ENCODE results near the gene KCNG4.

KCNG4 gene, protein sequence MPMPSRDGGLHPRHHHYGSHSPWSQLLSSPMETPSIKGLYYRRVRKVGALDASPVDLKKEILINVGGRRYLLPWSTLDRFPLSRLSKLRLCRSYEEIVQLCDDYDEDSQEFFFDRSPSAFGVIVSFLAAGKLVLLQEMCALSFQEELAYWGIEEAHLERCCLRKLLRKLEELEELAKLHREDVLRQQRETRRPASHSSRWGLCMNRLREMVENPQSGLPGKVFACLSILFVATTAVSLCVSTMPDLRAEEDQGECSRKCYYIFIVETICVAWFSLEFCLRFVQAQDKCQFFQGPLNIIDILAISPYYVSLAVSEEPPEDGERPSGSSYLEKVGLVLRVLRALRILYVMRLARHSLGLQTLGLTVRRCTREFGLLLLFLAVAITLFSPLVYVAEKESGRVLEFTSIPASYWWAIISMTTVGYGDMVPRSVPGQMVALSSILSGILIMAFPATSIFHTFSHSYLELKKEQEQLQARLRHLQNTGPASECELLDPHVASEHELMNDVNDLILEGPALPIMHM

DNA sequence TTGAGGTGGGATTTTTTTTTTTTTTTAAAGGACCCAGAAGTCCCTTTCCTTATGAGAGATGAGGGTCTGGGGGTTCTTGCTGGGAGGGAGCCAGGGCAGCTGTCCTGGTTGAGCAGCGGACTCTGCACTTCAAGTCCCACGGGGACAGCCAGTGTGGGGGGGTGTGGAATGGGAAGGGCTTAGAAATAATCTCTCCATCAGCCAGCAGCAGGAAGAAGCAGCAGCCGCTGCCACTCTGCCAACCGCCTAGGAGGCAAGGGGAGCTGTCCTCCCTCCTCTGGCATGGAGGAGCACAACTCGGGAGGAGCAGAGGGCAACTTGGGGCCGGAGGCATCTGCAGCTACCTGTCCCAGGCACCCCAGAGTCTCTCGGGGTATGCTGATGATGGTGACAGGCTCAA, at the start of gene KCNG4:
Gene KCNG4 (minus strand): TSS at position 104 of the 400 bp plus-strand sequence. CDS start 2,527 bp downstream, outside the sequence.
- no peak within 1 kb of the TSS for H3K4me3 ChIP-seq (ENCODE audit: low read depth, low read length)

DNA sequence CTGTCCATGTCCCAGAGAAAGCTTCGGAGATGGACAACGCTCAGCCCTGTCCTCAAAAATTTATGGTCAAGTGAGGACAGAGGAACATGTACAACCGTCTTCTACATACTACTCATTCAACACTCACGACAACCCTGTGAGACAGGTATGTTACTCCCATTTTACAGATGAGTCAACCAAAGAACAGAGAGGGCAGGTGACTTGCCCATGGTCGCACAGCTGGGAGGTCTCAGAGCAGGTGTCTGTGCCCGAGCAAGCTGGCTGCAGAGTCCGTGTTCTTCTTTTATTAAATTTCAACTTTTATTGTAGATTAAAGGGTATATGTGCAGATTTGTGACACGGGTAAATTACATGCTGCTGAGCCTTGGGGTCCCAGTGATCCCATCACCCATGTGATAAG, 49.1 kb upstream of the KCNG4 start:
- H3K4me3 ChIP-seq (ENCODE audit: low read depth, low read length): no peak overlapping the region

DNA sequence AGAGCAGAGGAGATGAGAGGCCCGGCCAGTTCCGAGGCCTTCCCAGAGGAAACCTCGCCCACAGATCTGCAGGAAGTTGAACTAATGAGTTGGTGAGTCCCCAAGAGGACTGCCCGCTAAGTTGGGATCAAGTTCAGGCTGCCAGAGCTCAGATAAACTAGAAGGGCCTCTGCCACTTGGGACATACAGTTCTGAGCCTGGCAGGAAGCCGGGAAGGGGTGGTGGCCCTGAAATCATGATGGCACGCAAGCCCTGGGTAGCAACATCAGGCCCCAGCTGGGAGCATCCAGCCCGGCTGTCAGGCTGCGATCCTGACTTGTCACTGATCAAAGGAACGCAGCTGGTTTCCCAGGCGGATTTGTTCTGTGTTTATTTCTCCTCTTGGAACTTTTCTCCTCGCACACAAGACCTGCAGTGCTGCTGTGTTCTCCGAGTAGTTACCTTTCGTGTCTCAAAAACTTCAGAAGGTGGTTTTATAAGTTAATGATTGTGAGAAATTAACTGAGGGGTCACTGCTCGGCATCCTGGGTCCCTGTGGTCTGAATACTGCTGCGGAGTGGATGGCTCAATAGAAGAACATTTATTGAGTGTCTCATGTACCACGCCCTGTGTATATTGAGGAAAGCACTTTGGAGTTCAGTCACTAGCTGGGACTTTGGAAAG, 46.9 kb upstream of the KCNG4 start:
- no peak overlapping the region for H3K4me3 ChIP-seq (ENCODE audit: low read depth, low read length)

DNA sequence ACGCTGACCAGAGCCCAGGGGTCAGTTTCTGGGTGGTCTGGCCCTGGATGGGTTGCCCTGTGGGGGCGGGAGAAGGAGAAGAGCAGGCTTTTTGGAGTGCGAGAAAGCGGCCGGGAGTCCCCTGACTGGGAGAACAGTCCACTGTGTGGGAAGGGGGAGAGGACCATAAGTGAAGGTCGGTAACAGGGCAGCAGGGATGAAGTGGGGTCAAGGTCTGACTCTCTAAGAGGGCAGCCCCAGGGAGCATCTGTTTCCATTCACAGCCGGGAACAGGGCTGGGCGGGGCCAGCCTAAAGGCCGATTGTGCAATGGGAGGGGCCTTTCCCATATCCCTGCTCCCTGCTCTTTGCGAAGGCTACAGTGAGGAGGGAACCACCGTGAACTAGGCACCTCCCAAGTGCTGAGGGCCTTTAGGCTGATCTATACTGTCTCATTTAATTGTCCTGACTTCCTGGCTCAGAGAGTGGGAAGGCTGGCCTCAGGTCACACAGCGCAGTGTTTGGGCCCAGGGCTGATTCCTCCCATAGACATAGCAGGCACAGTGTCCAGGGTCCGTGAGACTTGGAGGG, 44.4 kb upstream of the KCNG4 start:
- H3K4me3 ChIP-seq (ENCODE audit: low read depth, low read length): no peak overlapping the region

DNA sequence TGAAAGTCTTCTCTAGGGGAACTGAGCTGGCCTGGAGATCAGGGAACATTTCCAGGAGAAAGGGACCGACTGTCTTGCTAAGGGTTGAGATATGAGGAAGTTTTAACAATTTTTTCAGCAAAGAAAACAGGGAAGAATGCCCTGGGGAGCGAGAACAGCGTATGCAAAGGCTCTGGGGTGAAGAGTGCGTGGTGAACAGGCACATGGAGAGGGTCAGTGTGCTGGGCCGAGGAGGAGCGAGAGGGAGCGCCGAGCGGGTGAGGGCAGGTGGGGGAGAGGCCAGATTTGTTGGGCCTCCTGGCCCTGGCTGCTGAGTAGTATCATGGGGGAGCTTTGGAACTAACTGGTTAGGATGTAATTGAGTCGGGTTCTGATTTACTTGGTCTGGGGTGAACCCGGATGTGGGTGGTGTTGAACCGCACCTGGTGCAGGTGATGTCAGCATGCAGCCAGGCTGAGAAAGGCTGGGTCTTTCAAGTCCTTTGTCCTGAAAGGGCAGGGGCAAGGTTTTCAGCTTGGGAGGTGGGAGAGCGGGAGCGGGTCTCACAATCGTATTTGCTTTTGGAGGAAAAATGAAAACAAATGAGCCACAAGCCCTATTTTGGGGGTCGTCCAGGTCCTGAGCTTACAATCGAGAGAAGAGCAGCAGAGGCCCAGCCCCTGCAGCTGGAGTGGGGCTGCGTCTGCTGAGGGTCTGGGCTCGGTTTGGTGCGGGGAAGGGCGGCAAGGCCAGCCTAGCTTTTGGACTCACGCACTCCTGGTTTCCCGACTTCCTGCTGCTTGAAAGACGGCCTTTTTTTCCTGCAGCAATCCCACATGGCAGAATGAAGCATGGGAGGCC, 43.7 kb upstream of the KCNG4 start:
- H3K4me3 ChIP-seq (ENCODE audit: low read depth, low read length): no peak overlapping the region

DNA sequence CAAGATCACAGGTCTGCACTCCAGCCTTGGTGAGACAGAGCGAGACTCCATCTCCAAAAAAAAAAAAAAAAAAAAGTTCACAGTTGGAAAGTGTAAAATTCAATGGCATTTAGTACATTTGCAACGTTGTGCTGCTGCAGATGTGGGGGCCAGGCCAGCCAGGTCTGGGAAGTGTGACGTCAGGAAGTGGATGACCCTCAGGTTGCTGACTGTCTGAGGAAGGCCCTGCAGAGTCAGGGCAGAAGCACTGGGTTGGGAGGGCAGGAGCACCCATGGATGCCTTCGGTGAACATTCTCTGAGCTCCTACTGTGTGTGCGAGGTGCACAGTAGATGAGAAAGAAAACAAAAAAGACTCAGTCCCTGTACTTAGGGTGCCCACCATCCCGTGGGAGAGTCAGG, 42.7 kb upstream of the KCNG4 start:
- H3K4me3 ChIP-seq (ENCODE audit: low read depth, low read length): no peak overlapping the region

DNA sequence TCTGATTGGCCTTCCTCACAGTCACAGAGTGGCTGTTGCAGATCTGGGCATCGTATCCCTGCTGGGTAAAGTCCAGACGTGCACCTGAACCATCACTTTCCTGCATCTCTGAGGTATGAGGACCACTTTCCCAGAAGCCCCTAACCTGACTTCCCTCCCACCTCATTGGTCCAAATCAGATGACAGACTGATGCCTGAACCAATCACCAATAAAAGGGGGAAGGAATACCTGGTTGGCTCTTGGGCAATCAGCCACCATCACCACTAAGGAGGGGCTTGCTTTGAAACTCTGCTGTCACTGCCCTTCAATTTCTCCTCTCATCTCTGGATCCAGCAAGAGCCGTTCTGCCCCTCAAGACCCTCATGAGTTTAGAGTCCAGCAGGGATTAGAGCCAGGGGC, 41.3 kb upstream of the KCNG4 start:
- H3K4me3 ChIP-seq (ENCODE audit: low read depth, low read length): no peak overlapping the region

DNA sequence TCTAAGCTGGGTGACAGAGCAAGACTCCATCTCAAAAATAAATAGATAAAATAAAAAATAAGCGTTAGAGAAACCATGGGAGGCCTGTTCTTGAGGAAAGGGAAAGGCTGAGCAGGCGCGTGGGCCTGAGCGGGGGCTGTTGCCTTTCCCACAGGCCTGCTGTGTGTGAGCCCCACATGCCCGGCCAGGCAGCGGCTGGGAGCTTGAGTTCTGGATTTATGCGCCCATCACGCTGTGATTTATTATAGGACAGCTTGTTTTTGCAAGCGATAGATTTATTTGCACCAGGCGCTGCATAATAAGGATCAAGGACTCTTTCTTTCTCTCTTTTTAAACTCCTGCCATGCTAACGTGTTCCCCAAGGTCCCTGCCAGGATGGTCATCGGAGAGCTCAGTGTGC, 40.1 kb upstream of the KCNG4 start:
- H3K4me3 ChIP-seq (ENCODE audit: low read depth, low read length): no peak overlapping the region

DNA sequence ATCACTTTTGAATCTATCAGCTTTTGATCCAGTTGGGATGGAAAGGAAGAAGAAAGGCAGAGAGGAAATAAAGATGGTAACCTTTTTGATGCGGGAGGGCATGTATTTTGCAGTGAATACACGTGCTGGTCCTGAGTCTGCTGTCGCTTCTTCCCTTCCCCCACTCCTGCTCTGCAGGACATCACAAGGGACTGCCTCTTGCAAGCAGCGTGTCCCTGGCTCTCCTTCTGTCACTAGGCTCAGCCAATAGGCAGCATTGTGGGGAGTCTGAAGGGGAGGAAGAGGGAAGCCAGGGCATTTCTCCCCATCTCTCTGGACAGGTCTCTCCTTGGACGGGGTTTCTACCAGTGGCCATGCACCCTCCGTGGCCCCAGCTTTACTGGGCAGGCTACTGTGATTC, 39.2 kb upstream of the KCNG4 start:
- H3K4me3 ChIP-seq (ENCODE audit: low read depth, low read length): no peak overlapping the region

DNA sequence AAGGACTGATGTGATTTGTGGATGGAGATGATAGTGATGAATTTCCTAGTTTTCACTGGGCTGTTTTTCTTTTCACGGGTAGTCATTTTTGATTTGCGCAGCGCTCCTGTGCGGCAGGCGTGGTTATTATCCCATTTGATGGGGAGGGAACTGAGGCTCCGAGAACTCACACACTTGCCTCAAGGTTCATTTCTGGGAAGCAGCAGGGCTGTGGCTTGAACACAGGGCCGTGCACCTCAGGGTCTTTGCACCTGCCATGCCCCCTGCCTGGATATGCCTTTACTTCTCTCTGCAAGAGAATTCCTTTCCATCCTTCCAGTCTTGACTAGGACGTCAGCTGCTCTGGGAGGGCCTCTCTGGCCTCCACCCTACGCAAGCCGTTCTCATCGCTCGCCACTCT, 38.5 kb upstream of the KCNG4 start:
- H3K4me3 ChIP-seq (ENCODE audit: low read depth, low read length): no peak overlapping the region

DNA sequence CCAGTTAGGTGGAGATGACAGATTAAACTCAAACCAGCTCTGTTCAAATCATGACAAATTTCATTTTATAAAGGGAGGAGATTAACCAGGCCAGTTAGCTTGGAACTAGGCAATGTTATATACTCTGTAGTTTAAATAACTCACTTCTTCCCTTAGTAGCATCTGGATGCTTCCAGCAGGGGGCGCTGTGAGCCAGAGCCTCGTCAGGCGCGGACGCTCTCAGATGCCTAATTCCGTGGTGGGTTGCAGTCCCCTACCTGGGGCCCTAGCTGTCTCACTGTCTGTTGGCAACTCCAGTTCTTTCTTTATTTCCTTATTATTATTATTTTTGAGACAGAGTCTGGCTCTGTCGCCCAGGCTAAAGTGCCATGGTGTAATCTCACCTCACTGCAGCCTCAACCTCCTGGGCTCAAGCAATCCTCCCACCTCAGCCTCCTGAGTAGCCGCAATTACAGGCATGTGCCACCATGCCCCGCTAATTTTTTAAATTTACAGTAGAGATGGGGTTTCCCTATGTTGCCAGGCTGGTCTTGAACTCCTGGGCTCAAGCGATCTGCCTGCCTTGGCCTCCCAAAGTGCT, 37.5 kb upstream of the KCNG4 start:
- no peak overlapping the region for H3K4me3 ChIP-seq (ENCODE audit: low read depth, low read length)

DNA sequence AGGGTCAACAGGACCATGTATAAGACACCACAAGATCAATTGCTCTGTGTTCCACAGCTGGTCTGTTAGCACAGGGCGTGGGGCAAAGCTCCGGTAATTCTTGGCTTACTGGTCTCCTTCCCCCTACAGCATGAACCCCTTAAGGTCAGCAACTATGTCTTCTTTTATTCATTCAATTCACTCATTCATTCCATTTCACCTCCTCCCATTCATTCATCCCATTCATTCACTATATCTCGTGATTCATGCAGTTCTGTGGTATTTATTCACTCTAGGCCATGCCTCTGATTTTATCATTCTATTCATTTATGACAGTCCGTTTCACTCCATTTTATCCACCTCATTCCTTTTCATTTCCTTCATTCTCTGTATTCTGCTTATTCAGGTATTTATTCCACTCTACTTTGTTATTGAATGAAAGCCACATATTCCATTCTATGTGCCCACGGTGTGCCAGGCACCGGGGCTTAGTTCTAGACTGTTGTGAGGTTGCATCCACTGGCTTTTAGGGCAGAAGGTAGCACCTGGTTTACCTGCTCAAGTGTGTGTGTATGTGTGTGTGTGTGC, 35.9 kb upstream of the KCNG4 start:
- H3K4me3 ChIP-seq (ENCODE audit: low read depth, low read length): no peak overlapping the region

DNA sequence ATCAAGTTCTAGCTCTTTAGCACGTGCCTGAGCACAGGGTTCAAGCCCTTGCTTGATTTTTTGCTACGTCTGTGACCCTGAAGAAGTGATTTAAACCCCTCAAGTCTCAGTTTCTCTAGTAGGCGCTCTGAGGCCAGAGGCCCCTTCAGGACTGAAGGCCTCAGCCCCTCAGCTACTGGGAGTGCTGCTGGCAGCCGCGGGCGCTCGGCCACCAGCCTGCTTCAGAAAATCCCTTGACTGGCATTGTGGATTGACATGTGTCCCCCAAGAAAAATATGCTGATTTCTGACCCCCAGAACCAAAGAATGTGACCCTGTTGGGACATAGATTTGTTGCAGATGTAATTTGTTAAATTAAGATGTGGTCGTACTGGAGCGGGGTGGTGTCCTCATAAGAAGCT, 34.7 kb upstream of the KCNG4 start:
- no peak overlapping the region for H3K4me3 ChIP-seq (ENCODE audit: low read depth, low read length)

DNA sequence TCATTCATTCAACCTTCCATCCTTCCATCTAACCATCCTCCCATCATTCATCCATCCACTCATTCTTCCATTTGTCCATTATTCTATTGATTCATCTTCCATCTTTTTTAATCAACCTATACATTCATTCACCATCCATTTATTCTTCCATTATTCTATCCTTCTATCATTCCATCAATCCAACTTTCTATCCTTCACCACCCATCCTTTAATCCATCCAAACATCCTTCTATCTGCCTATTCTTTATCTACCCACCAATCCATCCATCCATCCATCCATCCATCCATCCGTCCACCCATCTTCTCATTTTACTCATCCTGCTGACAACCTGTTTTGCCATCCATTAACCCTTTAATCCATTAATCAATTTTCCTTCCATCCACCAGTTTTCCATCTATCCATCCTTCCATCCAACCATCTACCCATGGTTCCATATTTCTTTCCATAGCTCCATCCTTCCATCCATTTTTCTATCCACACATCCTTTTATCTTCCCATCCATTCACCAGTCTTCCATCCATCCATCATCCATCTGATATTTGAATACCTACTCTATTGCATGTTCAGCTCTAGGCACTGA, 33.0 kb upstream of the KCNG4 start:
- no peak overlapping the region for H3K4me3 ChIP-seq (ENCODE audit: low read depth, low read length)

DNA sequence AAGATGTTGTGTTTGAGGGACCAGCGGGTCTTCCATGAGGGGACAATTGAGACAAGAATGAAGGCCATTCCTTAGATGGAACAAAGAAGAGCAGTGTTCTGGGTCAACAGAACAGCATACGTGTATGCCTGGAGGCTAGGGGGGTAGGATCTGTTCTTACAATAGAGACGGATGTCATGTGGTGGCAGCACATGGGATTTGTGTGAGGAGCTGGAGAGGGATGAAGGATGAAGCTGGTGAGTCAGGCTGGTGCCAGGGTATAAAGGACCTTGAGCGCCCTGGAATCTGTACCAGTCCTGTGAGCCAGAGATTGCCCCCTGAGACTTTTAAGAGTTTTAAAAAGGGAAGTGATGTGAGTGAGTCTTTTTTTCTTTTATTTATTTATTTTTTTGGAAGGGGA, 32.1 kb upstream of the KCNG4 start:
- H3K4me3 ChIP-seq (ENCODE audit: low read depth, low read length): no peak overlapping the region

DNA sequence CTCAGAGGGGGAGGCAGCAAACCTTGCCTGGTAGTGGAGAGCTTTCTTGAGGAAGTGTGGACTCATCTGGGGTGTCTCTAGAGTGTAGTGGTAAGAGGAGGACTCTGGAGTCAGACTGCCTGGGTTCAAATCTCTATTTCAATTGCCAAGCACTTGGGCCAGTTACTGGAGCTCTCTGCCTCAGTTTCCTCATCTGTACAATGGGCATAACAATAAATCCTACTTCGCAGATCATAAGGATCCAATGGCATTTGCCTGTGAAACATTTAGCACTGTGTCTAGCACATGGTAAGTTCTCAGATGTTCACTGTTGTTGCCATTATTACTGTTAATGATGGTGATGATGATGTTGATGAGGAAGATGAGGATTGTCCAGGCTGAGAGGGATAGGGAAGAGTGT, 31.2 kb upstream of the KCNG4 start:
- no peak overlapping the region for H3K4me3 ChIP-seq (ENCODE audit: low read depth, low read length)

DNA sequence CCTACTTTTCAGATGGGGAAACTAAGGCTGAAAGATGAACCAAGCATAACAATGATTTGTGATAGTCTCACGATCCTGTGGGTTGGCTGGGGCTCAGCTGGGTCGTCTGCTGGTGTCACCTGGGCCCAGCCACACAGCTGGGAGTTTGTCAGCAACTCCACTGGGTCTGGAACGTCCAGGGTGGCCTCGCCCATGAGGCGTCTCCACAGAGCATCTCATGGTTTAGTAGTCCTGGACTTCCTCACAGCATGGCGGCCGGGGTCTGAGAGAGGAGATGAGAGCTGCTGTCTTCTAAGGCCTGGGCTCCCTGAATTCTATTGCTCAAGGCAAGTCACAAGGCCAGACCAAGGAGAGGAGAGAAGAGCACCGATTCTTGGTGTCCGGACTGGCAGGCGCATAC, 30.7 kb upstream of the KCNG4 start:
- no peak overlapping the region for H3K4me3 ChIP-seq (ENCODE audit: low read depth, low read length)

DNA sequence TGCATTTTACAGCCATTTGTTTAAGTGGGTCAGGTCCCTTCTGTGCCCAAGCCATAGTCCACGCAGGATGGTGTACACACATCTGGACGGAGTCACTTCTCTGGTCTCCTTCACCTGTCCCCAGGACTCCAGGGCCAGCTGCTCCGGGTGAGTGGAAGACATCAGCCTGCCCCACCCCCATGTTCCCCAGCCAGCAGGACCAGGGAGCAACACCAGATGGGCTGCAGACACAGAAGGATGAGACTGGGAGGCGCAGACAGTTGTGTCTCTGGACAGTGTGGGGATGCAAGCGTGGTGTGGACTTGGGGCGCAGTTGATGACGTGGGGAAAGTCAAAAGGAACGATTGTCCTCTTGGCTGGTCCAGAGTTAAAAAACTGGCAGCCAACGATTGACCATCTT, 30.3 kb upstream of the KCNG4 start:
- no peak overlapping the region for H3K4me3 ChIP-seq (ENCODE audit: low read depth, low read length)

DNA sequence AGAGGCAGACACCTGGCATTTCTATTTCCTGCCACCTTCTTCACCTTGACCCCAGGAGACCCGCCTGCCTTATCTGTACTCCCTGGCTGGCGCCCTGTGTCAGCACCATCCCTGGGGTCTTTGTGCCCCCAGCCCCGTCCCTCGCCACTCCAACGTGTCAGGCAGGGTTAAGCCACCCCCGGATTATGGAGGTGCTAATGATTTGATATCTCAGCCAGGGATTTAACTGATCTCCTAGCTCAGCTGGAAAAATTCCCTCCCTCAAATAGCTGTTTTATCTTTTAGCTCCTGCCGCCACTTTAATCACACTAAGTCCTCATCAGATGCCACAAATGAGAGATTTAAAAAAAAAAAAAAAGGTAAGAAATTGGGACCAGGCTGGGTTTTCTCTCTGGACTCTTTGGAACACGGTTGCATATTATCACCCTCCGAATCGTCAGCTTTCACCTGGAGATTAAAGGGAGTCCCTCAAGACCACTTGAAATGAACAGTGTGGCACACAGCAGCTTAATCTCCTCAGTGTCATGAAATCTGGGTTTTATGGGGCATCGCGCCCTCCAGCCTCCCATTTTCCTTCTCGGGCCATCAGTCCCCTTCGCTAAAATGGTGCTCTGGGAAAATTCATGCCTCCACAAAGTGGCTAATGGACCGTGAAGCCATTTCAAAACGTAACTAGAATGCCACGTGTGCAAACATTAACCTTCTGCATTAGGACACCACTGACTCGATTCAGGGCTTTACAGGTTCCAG, 28.7 kb upstream of the KCNG4 start:
- H3K4me3 ChIP-seq (ENCODE audit: low read depth, low read length): no peak overlapping the region

Data from iPS-11a (cell line).